HepG2 (cell line): ENCODE results near the gene MRPL42. TPM values are rescaled to one million over a fixed set of nuclear protein-coding genes. Genes with fewer than 3 reads are reported as not detected.

Source experiments
- ATAC-seq: fragments of 200-7000 bp; cut with Tn5 transposase; 3 replicates; pipeline ENCODE4 v1.9.1; 2020; ENCODE audit warnings: mild to moderate bottlenecking, moderate library complexity
- BruUV-seq: library from RNA; stranded (reverse); fragments of 400-500 nt; replicated peaks from 2 replicates; lab custom pipeline; 2021; lab: Mats Ljungman, UMichigan
- CTCF ChIA-PET: fragments of 300-600 bp; formaldehyde crosslinking; extraction: SDS; loops from one replicate; lab custom pipeline; 2021; ENCODE audit warnings: low total read pairs, inconsistent platforms, low intra/inter-chr PET ratio; lab: Yijun Ruan, JAX
- POLR2A ChIA-PET: fragments of 350-600 bp; sonication (Branson Sonifier 250); formaldehyde crosslinking; loops from one replicate; lab custom pipeline; 2020; ENCODE audit warnings: antibody characterized with exemption, inconsistent platforms; lab: Yijun Ruan, JAX
- DNase-seq: peaks from one replicate; pipeline ENCODE4 v3.0.0-alpha.2; 2015; ENCODE audit warnings: low spot score
- FAIRE-seq: peaks from 3 replicates; lab custom pipeline; 2011; peaks lifted over from hg19 to GRCh38; lab: Jason Lieb, UNC
- H2AFZ ChIP-seq: one replicate; pipeline ENCODE4 v1.6.1; 2011; ENCODE audit warnings: low read length, inconsistent platforms
- H3K27ac ChIP-seq: fragments of 300-600 bp; 3 replicates; pipeline ENCODE4 v1.8.0; 2011; ENCODE audit warnings: mixed run types, mild to moderate bottlenecking, mixed read lengths, low read length, inconsistent platforms; ENCODE audit not compliant: insufficient read depth; ENCODE audit errors: extremely low read length
- H3K27me3 ChIP-seq, 2 experiments: fragments of 200-600 bp in 1 of 2; 2 replicates in 1 of 2; 3 replicates in 1 of 2; pipeline versions ENCODE4 v1.6.0 to v1.8.0; 2011; ENCODE audit warnings: low read length in 2 of 2, mild to moderate bottlenecking in 2 of 2, moderate library complexity in 2 of 2, inconsistent platforms in 1 of 2; ENCODE audit not compliant: insufficient read depth in 2 of 2, control insufficient read depth in 1 of 2
- H3K36me3 ChIP-seq, 2 experiments: fragments of 200-600 bp in 1 of 2; replicated peaks in 1 of 2; 2 replicates in 1 of 2; 3 replicates in 1 of 2; pipeline versions ENCODE4 v1.5.1 to v1.8.0; 2011; ENCODE audit warnings: low read length in 2 of 2, inconsistent platforms in 1 of 2; ENCODE audit not compliant: insufficient read depth in 2 of 2, control insufficient read depth in 1 of 2
- H3K4me1 ChIP-seq: 2 replicates; pipeline ENCODE4 v1.5.1; 2012; ENCODE audit warnings: low read length, inconsistent platforms; ENCODE audit not compliant: insufficient read depth
- H3K4me2 ChIP-seq: 2 replicates; pipeline ENCODE4 v1.6.0; 2011; ENCODE audit warnings: low read depth, low read length, inconsistent platforms
- H3K4me3 ChIP-seq, 3 experiments: fragments of 200-600 bp in 1 of 3; sonication (generic), shearing (Covaris generic) in 1 of 3; replicated peaks in 1 of 3; 2 replicates each; pipeline ENCODE4 v1.5.1; 2011 to 2016; ENCODE audit warnings: low read length in 3 of 3, inconsistent platforms in 2 of 3, low read depth in 2 of 3, mild to moderate bottlenecking in 2 of 3, control low read depth in 1 of 3, mixed read lengths in 1 of 3; ENCODE audit not compliant: insufficient read depth in 1 of 3
- H3K79me2 ChIP-seq: one replicate; pipeline ENCODE4 v1.6.1; 2011; ENCODE audit warnings: low read length, inconsistent platforms; ENCODE audit not compliant: insufficient read depth
- H3K9ac ChIP-seq: 2 replicates; pipeline ENCODE4 v1.6.0; 2011; ENCODE audit warnings: mild to moderate bottlenecking, low read depth, low read length, inconsistent platforms; ENCODE audit not compliant: insufficient read depth
- H3K9me3 ChIP-seq: 2 replicates; pipeline ENCODE4 v1.5.1; 2012; ENCODE audit warnings: mild to moderate bottlenecking, low read length
- H4K20me1 ChIP-seq: 2 replicates; pipeline ENCODE4 v1.6.0; 2011; ENCODE audit warnings: inconsistent platforms, mild to moderate bottlenecking, low read length, moderate library complexity; ENCODE audit not compliant: insufficient read depth
- CREM ChIP-seq, 2 experiments: sonication (generic) in 1 of 2; formaldehyde crosslinking in 1 of 2; IDR thresholded peaks; 2 replicates each; pipeline versions ENCODE4 v1.4.0 to v1.6.1; 2016 to 2020; ENCODE audit warnings: antibody characterized with exemption in 1 of 2, mild to moderate bottlenecking in 1 of 2, missing genetic modification reagents in 1 of 2
- EEA1 ChIP-seq: sonication (generic); formaldehyde crosslinking; IDR thresholded peaks from 2 replicates; pipeline ENCODE4 v1.5.1; 2020; ENCODE audit warnings: mild to moderate bottlenecking, missing genetic modification reagents, borderline replicate concordance
- EED ChIP-seq: sonication (generic); formaldehyde crosslinking; IDR thresholded peaks from 2 replicates; pipeline ENCODE4 v1.5.0; 2020; ENCODE audit warnings: mild to moderate bottlenecking, missing genetic modification reagents
- ETV5 ChIP-seq: IDR thresholded peaks from 2 replicates; pipeline ENCODE4 v1.6.1; 2018; ENCODE audit warnings: missing biosample characterization, missing genetic modification reagents, inconsistent platforms, borderline replicate concordance
- RELA ChIP-seq: sonication (generic); formaldehyde crosslinking; IDR thresholded peaks from 2 replicates; pipeline ENCODE4 v1.4.0; 2020; ENCODE audit warnings: missing genetic modification reagents
- RFX3 ChIP-seq: IDR thresholded peaks from 2 replicates; pipeline ENCODE4 v1.6.1; 2016; ENCODE audit warnings: missing biosample characterization, missing genetic modification reagents
- SALL2 ChIP-seq: sonication (generic); formaldehyde crosslinking; IDR thresholded peaks from 2 replicates; pipeline ENCODE4 v1.8.1; 2023; ENCODE audit warnings: mild to moderate bottlenecking, missing genetic modification reagents, inconsistent platforms
- SIN3B ChIP-seq: fragments of 150-350 bp; IDR thresholded peaks from 2 replicates; pipeline ENCODE4 v1.6.1; 2014; ENCODE audit warnings: low read length
- ZFP82 ChIP-seq: sonication (generic); formaldehyde crosslinking; IDR thresholded peaks from 2 replicates; pipeline ENCODE4 v1.5.1; 2020; ENCODE audit warnings: mild to moderate bottlenecking, missing genetic modification reagents, borderline replicate concordance
- ZNF121 ChIP-seq: sonication (generic); formaldehyde crosslinking; IDR thresholded peaks from 2 replicates; pipeline ENCODE4 v1.5.0; 2020; ENCODE audit warnings: mild to moderate bottlenecking, missing genetic modification reagents
- ZNF335 ChIP-seq: sonication (generic); formaldehyde crosslinking; IDR thresholded peaks from 2 replicates; pipeline ENCODE4 v1.4.0; 2020; ENCODE audit warnings: missing genetic modification reagents
- ZNF839 ChIP-seq: sonication (generic); formaldehyde crosslinking; IDR thresholded peaks from 2 replicates; pipeline ENCODE4 v1.4.0; 2020; ENCODE audit warnings: missing genetic modification reagents, mild to moderate bottlenecking, borderline replicate concordance
- ZSCAN20 ChIP-seq: sonication (generic); formaldehyde crosslinking; IDR thresholded peaks from 2 replicates; pipeline ENCODE4 v1.4.0; 2020; ENCODE audit warnings: missing genetic modification reagents, mild to moderate bottlenecking, borderline replicate concordance
- WGBS: methylation state at CpG from one replicate; pipeline ENCODE4 v1.1.6; 2017; ENCODE audit warnings: low lambda C conversion rate; 5-methylcytosine and 5-hydroxymethylcytosine counted together
- in situ Hi-C: cut with HindIII; loops from 2 replicates; pipeline ENCODE4 v1.10.0; 2017; ENCODE audit warnings: low pct_unique_long_range_greater_than_20kb; ENCODE audit not compliant: extremely low pct_ligation_motif_present
- intact Hi-C: fragments of 100-400 bp; cut with micrococcal nuclease; formaldehyde crosslinking; loops from one replicate; pipeline ENCODE4 v1.10.0; 2022; ENCODE audit not compliant: unreplicated experiment
- polyA plus RNA-seq, 8 experiments: library from polyadenylated mRNA; depleted of rRNA in 3 of 8; stranded (reverse) in 7 of 8; unstranded in 1 of 8; fragments of >200 nt; fragmentation: Illumina TruSeq in 4 of 8; extraction: Trizol in 4 of 8; gene quantifications; 2 replicates each; pipeline versions ENCODE4 v1.2.1 to v1.2.3, GENCODE V29; 2011 to 2016; ENCODE audit warnings: low read depth in 4 of 8, missing spikeins in 1 of 8, mixed read lengths in 1 of 8; ENCODE audit not compliant: insufficient read depth in 1 of 8
- total RNA-seq, 5 experiments: library from RNA; depleted of rRNA; stranded (reverse); fragments of >200 nt; fragmentation: Illumina TruSeq; extraction: Trizol; gene quantifications; 2 replicates each; pipeline ENCODE4 v1.2.3, GENCODE V29; 2016; ENCODE audit warnings: low read depth in 1 of 5
- TF ChIP-seq, protein P1 (sequence below): conservative IDR thresholded peaks from 2 replicates; pipeline ENCODE4 v1.6.1; 2018; ENCODE audit warnings: missing genetic modification reagents
- TF ChIP-seq, protein P2 (sequence below): IDR thresholded peaks from 2 replicates; pipeline ENCODE4 v1.6.1; 2016
- TF ChIP-seq, protein P3 (sequence below): sonication (generic); formaldehyde crosslinking; IDR thresholded peaks from 2 replicates; pipeline ENCODE4 v1.4.0; 2020; ENCODE audit warnings: mild to moderate bottlenecking, missing genetic modification reagents
- TF ChIP-seq, protein P4 (sequence below): sonication (generic); formaldehyde crosslinking; IDR thresholded peaks from 2 replicates; pipeline ENCODE4 v1.4.0; 2020; ENCODE audit warnings: missing genetic modification reagents, mild to moderate bottlenecking, borderline replicate concordance

MRPL42 gene
- total and polyA plus RNA-seq, 2 of the 13 experiments (the other 11 are each of a cell fraction or from before 2014, with no cell fraction given) = 93.3 to 148 TPM

DNA sequence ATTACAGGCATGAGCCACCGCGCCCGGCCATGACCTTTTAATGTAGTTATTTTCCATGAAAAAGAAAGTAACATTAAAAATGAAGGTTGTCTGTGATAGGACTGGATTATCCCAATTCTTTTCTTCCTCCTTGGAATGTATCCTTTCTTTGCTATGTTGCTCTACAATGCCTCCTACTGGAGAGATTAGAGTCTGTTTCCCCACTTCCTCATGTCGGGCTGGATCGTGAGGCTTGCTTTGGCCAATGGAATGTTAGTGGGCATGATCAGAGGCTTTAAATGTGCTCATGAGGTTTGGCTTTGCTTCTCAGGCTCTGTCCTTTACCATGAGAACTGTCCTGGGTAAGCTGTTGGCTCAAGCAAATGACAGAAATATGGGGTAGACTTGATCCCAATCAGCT lies 70.5 kb downstream of the MRPL42 start:
- no peak for DNase-seq
- in situ Hi-C loops = no loop called here
- no peak overlapping the region for H3K27ac ChIP-seq
- WGBS = 47% methylated on average over 5 of the region's 5 CpGs
- no peak overlapping the region for H2AFZ ChIP-seq
- intact Hi-C loops = no loop called here
- H3K9ac ChIP-seq = no peak overlapping the region
- H3K4me3 ChIP-seq = no peak overlapping the region
- no peaks in the 10 kb centered on the region for H3K9me3 ChIP-seq
- H3K36me3 ChIP-seq = no peaks in the 10 kb centered on the region
- peaks cover 15% of the 10 kb centered on the region for H3K4me1 ChIP-seq
- no peaks in the 10 kb centered on the region for H3K79me2 ChIP-seq
- no peak for ATAC-seq
- H4K20me1 ChIP-seq = no peaks in the 10 kb centered on the region
- POLR2A ChIA-PET = no interaction called here
- H3K4me2 ChIP-seq = no peak overlapping the region
- peaks cover 0 to 3% of the 10 kb centered on the region in 2 experiments; a peak in 1 of 5 replicates for H3K27me3 ChIP-seq
- no TSS peak for BruUV-seq
- CTCF ChIA-PET = no interaction called here
- FAIRE-seq = no peak
- TF ChIP-seq, protein P1, sequence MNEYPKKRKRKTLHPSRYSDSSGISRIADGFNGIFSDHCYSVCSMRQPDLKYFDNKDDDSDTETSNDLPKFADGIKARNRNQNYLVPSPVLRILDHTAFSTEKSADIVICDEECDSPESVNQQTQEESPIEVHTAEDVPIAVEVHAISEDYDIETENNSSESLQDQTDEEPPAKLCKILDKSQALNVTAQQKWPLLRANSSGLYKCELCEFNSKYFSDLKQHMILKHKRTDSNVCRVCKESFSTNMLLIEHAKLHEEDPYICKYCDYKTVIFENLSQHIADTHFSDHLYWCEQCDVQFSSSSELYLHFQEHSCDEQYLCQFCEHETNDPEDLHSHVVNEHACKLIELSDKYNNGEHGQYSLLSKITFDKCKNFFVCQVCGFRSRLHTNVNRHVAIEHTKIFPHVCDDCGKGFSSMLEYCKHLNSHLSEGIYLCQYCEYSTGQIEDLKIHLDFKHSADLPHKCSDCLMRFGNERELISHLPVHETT (CRISPR knock-in tag) = no peak
- TF ChIP-seq EEA1 (CRISPR knock-in tag) = no peak
- TF ChIP-seq RFX3 (CRISPR knock-in tag) = no peak
- no peak for TF ChIP-seq ETV5
- TF ChIP-seq, protein P2, sequence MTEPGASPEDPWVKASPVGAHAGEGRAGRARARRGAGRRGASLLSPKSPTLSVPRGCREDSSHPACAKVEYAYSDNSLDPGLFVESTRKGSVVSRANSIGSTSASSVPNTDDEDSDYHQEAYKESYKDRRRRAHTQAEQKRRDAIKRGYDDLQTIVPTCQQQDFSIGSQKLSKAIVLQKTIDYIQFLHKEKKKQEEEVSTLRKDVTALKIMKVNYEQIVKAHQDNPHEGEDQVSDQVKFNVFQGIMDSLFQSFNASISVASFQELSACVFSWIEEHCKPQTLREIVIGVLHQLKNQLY (CRISPR knock-in tag) = no peak
- no peak for TF ChIP-seq ZSCAN20
- TF ChIP-seq ZNF121 (CRISPR knock-in tag) = no peak
- no peak for TF ChIP-seq SALL2 (CRISPR knock-in tag)
- TF ChIP-seq ZNF839 = no peak
- no peak for TF ChIP-seq EED
- TF ChIP-seq, protein P3, sequence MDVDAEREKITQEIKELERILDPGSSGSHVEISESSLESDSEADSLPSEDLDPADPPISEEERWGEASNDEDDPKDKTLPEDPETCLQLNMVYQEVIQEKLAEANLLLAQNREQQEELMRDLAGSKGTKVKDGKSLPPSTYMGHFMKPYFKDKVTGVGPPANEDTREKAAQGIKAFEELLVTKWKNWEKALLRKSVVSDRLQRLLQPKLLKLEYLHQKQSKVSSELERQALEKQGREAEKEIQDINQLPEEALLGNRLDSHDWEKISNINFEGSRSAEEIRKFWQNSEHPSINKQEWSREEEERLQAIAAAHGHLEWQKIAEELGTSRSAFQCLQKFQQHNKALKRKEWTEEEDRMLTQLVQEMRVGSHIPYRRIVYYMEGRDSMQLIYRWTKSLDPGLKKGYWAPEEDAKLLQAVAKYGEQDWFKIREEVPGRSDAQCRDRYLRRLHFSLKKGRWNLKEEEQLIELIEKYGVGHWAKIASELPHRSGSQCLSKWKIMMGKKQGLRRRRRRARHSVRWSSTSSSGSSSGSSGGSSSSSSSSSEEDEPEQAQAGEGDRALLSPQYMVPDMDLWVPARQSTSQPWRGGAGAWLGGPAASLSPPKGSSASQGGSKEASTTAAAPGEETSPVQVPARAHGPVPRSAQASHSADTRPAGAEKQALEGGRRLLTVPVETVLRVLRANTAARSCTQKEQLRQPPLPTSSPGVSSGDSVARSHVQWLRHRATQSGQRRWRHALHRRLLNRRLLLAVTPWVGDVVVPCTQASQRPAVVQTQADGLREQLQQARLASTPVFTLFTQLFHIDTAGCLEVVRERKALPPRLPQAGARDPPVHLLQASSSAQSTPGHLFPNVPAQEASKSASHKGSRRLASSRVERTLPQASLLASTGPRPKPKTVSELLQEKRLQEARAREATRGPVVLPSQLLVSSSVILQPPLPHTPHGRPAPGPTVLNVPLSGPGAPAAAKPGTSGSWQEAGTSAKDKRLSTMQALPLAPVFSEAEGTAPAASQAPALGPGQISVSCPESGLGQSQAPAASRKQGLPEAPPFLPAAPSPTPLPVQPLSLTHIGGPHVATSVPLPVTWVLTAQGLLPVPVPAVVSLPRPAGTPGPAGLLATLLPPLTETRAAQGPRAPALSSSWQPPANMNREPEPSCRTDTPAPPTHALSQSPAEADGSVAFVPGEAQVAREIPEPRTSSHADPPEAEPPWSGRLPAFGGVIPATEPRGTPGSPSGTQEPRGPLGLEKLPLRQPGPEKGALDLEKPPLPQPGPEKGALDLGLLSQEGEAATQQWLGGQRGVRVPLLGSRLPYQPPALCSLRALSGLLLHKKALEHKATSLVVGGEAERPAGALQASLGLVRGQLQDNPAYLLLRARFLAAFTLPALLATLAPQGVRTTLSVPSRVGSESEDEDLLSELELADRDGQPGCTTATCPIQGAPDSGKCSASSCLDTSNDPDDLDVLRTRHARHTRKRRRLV (CRISPR knock-in tag) = no peak
- TF ChIP-seq SIN3B = no peak
- no peak for TF ChIP-seq CREM (IDR thresholded peaks at IDR 0.05)
- no peak for TF ChIP-seq CREM (CRISPR knock-in tag; IDR thresholded peaks at IDR 0.05)
- TF ChIP-seq ZNF335 (CRISPR knock-in tag) = no peak
- TF ChIP-seq, protein P4, sequence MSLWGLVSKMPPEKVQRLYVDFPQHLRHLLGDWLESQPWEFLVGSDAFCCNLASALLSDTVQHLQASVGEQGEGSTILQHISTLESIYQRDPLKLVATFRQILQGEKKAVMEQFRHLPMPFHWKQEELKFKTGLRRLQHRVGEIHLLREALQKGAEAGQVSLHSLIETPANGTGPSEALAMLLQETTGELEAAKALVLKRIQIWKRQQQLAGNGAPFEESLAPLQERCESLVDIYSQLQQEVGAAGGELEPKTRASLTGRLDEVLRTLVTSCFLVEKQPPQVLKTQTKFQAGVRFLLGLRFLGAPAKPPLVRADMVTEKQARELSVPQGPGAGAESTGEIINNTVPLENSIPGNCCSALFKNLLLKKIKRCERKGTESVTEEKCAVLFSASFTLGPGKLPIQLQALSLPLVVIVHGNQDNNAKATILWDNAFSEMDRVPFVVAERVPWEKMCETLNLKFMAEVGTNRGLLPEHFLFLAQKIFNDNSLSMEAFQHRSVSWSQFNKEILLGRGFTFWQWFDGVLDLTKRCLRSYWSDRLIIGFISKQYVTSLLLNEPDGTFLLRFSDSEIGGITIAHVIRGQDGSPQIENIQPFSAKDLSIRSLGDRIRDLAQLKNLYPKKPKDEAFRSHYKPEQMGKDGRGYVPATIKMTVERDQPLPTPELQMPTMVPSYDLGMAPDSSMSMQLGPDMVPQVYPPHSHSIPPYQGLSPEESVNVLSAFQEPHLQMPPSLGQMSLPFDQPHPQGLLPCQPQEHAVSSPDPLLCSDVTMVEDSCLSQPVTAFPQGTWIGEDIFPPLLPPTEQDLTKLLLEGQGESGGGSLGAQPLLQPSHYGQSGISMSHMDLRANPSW (CRISPR knock-in tag) = no peak
- no peak for TF ChIP-seq ZFP82 (CRISPR knock-in tag)
- no peak for TF ChIP-seq RELA
